CD4-positive, alpha-beta T cell treated with Interleukin-15 for 4 hours (primary cell): ENCODE data around the gene DLX2.
A peak's percentile ranks its signal among the peaks of the same experiment; 100 is the strongest.
"Not testable (repeated sequence)": the region's sequence is repeated elsewhere in the genome, so short reads cannot be mapped to it uniquely, and the experiment has no call there.

Experiments
- DNase-seq: peaks from one replicate; pipeline ENCODE4 v3.0.0-alpha.2; 2020; ENCODE audit warnings: low spot score

The DLX2 gene

DNA sequence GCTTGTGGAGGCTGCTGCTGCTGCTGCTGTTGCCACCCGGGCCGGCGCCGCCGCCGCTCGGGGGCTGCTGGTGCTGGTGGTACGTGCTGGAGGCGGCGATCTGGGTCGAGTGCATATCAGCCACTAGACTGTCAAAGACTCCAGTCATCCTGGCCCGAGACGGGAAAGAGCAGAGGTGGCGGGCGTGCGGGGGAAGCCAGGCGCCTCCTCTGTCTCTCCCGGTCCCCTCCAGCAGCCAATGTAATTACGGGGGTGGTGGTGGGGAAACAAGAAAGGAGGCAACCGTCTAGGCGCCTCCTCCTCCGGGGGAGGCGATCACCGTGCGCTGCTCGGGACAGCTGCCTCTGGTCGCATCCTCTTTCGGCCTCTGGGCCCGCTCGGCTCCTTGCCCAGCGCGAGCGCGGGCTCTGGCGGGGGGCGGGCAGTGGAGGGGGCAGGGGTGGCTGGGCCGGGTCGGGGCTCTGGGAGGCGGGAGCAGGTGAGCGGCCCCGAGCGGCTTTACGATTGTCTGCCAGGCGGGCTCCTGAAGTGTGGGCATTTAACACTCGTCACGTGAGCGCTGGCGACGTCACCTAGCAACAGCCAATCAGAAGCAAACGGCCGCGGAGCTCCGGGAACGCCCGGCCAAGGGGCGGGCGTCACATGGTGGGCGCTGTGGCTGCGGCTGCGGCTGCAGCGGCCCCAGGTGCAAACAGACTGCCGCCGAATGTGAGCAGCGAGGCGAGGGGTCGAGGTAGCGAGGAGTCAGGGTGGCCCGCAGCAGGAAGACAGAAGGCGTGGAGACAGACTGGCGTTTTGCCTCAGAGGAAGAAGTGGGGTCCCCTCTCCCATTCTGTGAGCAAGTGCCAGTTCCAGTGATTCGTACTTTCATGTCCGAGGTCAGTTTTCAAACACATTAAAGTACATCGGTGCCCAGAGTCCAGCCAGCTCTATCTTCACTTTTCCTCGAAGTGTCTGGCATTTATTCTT is at the start of gene DLX2:
DLX2 (minus strand) TSS at position 510 of the 969 bp plus-strand sequence; CDS start at position 148, 362 bp downstream.
- peak; percentile 56 for DNase-seq

DNA sequence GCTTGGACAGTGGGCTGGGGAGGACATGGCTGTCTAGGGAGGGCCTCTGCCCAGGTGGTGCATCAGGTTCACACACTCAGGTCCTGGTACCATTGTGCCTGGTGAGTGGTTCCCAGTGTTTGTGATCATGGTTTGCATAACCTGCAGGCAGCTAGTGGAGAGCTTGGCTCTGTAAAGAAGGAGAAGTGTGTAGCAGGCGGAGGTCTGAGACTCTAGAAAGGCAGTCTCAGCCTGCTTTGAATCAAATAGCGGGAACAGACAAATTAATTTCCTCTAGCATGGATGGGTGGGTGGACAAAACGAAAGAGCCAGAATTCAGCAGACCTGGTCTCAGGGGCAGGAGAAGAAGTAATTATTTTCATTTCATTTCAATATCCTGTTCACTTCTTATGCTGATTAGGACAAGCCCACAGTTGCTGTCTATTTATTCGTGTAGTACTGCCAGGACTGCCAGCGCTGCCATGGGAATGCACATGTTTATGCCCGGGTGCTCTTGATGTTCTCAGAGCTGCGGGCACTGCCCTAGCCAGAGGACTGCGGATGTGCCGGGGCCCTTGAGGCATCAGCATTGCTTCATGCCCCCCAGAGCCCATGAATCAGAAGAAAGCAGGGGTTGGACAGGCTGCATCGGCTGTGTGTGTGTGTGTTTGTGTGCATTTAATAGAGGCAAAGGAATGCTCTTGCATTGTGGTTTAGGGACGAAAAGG is 45.4 kb upstream of the DLX2 start:
- no peak for DNase-seq

DNA sequence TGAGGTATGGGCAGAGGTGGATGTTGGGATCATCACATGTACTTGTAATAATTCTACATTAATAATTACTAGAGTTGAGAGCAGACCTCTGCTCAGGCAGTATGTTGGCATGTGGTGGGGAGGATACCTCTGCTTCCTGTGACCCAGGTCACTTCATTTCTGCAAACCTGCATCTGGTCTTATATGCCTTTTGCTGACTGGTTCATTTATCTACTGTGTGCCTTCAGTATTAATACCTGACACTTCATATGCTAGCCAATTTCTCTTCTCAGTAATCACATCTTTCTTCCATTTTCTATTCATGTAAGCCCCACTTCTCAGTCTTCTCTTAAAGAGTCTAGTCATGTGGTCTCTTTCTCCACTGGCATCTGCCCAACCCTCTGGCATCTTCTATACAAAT is 41.1 kb upstream of the DLX2 start:
- no peak for DNase-seq

DNA sequence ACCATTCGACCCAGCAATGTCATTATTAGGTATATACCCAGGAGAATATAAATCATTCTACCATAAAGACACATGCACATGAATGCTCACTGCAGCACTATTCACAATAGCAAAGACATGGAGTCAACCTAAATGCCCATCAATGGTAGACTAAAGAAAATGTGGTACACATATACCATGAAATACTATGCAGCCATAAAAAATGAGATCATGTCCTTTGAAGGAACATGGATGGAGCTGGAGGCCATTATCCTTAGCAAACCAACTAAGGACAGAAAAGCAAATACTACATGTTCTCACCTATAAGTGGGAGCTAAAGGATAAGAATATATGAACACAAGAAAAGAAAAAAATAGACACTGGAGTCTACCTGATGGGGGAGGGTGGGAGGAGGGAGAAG is 36.0 kb upstream of the DLX2 start:
- not testable (repeated sequence) for DNase-seq

DNA sequence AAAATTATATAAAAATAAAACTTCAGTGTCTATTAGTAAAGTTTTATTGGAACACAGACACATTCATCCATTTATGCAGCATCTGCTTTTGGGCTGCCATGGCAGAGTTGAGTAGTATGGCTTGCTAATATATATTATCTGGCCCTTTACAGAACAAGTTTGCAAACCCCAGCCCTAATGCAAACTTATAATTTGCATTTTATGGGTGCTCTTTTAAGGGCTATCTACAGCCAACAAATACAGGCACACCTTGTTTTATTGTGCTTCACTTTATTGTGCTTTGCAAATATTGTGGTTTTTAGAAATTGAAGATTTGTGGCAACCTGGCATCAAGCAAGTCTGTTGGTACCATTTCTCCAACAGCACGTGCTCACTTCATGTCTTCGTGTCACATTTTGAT is 35.2 kb upstream of the DLX2 start:
- no peak for DNase-seq

DNA sequence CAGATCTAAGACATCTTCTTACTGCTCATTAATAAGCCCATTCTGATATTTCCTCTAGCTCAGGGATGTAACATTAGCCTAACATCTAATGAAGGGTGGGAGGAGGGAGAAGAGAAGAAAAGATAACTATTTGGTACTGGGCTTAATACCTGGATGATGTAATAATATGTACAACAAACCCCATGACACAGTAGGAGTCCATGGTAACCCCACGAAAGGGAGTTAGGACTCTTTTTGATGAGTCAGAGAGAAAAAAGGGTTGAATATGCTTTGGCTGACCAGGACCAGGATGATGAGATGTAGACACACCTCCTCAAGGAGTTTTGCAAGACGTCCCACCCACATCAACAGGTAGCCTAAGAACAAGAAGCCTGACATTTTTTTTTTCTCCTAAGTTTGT is 34.4 kb upstream of the DLX2 start:
- no peak for DNase-seq

DNA sequence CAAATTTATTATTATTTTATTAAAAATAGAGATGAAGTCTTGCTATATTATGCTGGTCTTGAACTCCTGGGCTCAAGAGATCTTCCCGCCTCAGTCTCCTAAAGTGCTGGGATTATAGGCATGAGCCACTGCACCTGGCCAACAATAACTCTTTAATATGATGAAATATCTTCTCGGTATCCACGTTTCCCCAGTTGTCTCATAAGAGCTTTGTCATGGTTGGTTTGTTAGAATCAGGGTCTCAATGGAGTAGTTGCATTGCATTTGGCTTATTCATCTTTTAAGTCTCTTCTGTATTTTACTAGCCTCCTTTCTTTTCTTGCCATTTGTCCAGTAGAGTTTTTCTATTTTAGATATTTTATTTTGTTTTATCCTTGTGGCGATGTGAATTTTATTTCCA is 32.7 kb upstream of the DLX2 start:
- DNase-seq: no peak

DNA sequence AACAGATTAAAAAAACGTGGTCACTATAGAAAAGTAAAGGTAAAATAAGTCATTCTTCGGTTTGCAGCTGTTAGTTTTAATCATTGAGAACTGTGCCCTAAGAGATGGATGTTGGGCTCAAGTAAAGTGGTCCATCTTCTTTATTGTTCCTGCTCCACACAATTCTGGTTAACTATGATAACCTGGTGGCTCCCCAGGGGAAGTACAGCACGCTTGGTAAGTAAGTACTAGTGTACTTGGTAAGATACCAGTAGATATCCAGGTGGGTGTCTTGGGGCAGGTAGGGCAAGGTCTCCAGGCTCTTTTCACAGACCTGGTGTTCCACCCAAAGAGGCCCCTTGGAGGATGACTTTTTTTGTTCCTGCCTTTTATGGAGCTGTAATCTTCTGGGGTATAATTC is 31.6 kb upstream of the DLX2 start:
- DNase-seq: no peak

DNA sequence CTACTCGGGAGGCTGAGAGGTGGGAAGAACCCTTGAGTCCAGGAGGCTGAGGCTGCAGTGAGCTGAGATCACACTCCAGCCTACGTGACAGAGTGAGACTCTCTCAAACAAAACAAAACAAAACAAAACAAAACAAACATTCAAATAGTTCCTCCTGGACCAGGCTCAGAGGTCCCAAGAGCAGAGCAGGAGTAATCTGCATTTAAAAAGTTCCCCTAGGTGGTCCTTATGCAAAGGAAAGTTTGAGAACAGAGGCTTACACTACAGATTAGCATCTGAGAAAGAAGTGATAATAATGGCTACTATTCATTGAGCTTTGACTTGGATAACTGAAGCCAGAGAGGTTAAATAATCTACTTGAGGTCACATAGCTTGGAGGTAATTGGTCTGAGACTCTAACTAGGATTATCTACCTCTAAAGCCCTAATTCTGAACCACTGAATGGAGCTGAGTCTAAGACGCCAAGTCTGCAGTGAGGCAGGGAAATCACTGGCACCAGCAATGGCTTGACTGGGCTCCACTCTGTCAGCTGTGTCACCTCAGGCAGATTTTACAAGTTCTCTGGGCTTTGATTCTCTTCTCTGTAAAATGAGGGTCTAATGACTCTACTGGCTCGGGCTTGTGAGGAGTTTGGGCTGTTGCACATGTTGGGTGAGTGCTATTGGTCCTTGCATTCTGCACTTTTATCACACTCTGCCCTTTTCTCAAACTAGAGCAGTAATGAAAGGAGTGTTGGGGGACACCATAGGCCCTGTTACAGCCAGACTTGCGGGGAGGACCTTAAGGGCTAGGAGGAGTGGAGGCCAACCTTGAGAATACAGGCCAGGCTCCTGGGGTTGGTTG is 29.2 kb upstream of the DLX2 start:
- DNase-seq: no peak

DNA sequence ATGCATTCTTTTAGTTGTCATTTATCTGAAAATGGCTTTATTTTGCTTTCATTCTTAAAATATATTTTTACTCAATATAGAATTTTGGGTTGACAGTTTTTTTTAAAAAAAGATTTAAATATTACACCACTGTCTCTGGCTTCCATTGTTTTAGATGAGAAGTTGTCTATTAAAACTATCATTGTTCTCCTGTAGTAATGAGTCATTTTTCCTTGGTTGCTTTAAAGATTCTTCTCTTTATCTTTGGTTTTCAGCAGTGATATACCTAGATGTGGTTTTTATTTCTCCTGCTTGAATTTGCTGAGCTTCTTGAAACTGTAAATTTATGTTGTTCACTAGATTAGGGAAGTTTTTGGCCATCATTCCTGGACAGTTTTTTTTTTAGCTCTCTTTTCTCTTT is 26.7 kb upstream of the DLX2 start:
- DNase-seq: no peak

DNA sequence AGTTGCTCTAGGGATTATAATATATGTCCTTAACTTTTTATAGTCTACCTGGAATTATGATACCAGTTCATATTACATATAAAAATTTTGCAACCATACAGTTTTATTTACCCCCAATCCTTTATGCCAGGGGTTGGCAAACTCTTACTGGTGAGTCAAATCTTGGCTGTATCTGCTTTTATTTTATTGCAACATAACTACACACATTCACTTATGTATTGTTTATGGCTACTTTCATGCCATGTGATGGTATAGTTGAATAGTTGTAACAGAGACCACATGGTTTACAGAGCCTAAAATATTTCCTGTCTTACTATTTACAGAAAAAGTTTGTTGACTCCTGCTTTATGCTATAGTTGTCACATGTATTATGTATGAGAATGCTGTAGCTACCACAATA is 25.8 kb upstream of the DLX2 start:
- DNase-seq: no peak

DNA sequence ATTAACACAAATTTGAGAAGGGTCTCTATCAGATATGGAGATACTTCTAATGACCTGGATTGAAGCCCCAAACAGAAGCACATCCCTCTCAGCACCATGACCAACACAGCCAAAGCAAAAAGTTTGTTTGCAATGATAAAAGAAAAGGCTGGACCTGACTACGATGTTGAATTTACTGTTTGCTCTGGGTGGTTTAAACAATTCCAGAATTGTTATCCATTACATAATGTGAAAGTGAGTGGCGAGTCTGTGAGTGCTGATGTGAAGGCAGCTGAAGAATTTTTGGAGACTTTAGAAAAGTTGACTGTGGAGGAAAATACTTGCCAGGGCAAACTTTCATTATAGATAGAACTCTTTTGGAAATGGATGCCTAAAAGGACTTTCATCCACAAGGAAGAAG is 17.4 kb upstream of the DLX2 start:
- DNase-seq: no peak

DNA sequence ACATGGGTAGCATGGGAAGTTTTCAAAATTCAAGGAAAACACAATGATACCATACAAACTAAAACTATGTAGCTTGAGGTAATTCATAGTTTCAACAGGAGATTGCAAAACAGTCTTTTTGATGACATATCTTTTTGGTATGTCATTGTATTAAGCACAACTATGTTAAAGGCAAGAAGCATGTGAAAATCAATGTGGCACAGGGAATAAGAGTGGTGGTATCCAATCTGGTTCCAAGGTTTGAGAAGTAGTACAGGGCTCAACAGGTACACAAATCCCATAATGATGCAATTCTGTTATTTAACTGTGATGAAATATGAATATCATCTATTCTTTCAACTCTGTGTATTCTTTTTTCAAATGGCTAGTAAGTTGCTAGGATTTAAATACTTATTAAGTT is 16.4 kb upstream of the DLX2 start:
- DNase-seq: no peak

DNA sequence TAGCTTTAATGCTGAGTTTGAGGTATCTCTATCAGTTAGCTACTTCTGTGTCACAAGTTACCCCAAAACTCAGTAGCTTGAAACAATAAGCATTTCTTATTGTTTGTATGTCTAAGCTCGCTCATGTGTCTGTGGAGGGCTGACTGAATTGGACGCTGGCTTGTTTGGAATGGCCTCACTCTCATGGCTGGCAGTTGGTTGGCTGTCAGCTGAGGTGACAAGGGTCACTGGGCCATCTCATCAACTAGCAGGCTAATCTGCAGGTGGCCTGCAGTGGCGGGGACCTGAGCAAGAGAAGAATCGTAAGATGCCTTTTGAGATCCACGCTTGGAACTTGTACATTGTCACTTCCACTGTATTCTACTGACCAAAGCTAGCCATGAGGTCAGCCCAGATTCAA is 13.4 kb upstream of the DLX2 start:
- no peak for DNase-seq

DNA sequence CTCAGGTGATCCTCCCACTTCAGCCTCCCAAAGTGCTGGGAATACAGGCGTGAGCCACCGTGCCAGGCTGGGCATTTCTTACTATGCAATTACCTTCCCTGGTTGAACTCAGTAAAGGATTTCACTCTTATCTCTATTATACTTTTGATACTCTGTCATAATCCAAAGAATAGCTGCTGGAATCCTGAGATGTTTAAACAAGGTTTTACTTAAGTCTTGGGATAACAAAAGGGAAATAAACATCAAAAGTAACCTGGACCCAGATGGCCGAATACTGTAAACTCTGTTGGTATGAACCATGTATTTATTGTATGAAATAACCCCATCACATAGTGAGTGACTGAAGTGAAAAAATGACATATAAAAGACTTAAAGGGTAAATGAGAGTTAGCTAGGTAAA is 11.9 kb upstream of the DLX2 start:
- DNase-seq: no peak

DNA sequence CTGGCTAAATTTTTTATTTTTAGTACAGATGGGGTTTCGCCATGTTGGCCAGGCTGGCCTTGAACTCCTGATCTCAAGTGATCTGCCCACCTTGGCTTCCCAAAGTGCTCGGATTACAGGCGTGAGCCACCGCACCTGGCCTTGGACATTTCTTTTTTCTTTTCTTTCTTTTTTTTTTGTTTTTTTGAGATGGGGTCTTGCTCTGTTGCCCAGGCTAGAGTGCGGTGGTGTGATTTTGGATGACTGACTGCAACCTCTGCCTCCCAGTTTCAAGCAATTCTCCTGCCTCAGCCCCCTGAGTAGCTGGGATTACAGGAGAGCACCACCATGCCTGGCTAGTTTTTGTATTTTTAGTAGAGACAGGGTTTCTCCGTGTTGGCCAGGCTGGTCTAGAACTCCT is 11.5 kb upstream of the DLX2 start:
- not testable (repeated sequence) for DNase-seq

DNA sequence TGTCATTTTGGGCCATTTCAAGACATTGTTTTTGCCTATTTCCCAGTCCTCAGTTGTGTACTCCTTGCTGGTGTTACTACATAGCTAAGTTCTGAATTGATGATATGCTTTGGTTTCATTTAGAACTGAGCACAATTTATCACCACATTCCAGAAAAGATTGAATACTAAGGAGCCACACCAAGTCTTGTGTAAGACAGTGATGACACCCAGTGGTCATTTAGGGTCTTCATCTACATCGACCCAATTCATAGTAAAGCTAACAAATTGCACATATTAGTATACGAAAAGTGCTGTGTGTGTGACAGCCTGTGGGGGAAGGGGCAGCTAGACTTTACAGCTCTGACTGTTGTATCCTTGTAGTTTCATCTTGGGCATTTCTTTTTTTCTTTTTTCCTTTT is 10.9 kb upstream of the DLX2 start:
- no peak for DNase-seq

DNA sequence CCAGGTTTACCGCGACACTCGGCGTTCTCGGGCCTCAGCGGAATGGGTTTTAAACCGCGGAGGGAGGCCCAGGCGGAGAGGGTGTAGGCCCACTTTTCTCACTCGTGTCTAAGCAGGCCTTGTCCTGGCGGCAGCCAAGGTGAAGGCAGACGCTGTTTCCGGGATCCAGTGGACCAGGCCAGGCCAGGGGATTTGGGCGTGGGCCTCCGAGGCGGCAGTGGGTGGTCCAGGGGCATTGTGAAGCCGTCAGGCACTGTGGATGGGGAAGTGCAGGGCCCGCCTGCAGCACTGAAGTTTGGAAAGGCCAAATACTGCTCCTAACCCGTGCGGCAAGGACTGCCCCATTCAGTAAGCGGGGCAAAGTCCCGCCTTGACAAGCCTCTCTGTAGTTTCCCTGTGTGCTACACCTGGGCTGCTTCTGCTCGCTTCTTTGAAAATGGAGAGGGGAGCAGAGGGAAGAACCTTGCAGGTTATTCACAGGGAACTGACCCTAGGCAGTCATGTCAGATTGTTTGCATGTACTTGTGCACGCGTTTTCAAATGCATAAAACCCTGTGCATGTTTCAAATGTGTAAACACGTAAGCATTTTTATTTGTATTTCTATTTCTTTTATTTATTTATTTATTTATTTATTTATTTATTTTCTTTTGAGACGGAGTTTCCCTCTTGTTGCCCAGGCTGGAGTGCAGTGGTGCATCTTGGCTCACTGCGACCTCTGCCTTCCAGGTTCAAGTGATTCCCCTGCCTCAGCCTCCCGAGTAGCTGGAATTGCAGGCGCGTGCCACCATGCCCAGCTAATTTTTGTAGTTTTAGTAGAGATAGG is 7.5 kb upstream of the DLX2 start:
- no peak for DNase-seq

DNA sequence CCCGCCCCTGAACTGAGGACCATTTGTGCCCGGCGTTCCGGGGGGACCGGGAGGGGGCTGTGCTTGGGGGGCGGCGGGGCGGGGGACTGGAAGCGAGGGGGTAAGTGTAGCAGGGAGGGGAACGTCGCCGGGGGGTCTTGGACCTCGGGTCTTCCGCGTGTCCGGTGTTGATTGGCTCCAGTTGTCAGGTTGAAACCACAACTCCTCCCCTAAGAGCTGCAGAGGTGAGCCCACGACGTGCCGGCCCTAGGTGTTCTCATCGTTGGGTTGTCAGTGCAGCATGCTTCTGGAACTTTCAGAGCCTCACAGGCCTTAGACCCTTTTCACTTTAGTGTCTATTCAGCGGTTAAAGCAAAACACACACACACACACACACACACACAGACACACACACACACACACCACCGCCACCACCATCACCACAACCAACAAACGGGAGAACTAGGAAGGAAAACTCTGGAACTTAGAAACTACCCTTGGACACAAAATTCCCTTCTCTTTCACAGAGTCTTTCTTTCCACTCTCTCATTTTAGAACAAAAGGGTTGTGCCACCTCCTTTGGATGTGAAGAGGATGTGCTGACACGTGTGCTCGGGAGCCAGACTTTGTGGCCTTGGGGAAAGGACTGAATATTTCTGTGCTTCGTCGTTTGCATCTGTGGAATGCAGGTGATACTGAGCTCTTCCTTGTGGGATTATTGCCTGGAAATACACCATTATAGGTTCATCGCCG is 6.7 kb upstream of the DLX2 start:
- no peak for DNase-seq

DNA sequence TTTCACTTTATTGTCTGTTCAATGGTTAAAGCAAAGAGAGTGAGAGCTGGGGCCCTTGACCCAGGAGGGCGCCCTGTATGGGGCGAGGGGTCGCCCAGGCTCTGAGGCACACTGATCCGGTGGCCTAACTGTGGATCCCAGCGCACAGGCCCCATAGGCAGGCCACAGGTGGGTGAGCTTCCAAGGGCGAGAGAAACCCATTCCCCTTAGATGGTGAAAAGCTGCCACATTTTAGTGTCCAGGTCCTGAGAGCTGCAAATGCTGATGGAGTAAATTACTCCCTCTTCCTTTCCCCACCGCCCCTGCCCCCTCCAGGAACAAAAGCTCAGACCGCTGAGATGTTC is 5.9 kb upstream of the DLX2 start:
- no peak for DNase-seq
